Measurements from ENCODE around the gene RNF17. TPM values are rescaled to one million over a fixed set of nuclear protein-coding genes. Genes with fewer than 3 reads are reported as not detected.

The RNF17 gene
- total and polyA plus RNA-seq, 2 of the 8 experiments (the other 6 are each of a cell fraction or from before 2014, with no cell fraction given), result not detected

DNA sequence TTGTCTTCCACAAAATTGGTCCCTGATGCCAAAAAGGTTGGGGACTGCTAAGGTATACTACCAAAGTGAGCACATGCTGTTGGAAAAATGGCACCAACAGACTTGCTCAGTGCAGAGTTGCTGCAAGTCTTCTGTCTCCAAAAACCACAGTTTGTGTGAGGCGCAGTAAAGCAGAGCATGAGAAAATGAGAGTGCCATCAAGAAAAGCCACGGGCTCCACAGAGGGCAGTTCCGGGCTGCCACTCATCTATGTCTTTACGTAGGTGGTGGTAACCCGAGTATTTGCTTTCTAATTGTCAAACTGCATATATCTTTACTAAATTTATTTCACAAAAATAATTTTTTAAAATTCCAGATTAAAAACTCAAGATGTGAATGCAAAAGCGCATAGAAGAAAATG is 123.8 kb downstream of the RNF17 start (continued):
- TF ChIP-seq, protein P1, sequence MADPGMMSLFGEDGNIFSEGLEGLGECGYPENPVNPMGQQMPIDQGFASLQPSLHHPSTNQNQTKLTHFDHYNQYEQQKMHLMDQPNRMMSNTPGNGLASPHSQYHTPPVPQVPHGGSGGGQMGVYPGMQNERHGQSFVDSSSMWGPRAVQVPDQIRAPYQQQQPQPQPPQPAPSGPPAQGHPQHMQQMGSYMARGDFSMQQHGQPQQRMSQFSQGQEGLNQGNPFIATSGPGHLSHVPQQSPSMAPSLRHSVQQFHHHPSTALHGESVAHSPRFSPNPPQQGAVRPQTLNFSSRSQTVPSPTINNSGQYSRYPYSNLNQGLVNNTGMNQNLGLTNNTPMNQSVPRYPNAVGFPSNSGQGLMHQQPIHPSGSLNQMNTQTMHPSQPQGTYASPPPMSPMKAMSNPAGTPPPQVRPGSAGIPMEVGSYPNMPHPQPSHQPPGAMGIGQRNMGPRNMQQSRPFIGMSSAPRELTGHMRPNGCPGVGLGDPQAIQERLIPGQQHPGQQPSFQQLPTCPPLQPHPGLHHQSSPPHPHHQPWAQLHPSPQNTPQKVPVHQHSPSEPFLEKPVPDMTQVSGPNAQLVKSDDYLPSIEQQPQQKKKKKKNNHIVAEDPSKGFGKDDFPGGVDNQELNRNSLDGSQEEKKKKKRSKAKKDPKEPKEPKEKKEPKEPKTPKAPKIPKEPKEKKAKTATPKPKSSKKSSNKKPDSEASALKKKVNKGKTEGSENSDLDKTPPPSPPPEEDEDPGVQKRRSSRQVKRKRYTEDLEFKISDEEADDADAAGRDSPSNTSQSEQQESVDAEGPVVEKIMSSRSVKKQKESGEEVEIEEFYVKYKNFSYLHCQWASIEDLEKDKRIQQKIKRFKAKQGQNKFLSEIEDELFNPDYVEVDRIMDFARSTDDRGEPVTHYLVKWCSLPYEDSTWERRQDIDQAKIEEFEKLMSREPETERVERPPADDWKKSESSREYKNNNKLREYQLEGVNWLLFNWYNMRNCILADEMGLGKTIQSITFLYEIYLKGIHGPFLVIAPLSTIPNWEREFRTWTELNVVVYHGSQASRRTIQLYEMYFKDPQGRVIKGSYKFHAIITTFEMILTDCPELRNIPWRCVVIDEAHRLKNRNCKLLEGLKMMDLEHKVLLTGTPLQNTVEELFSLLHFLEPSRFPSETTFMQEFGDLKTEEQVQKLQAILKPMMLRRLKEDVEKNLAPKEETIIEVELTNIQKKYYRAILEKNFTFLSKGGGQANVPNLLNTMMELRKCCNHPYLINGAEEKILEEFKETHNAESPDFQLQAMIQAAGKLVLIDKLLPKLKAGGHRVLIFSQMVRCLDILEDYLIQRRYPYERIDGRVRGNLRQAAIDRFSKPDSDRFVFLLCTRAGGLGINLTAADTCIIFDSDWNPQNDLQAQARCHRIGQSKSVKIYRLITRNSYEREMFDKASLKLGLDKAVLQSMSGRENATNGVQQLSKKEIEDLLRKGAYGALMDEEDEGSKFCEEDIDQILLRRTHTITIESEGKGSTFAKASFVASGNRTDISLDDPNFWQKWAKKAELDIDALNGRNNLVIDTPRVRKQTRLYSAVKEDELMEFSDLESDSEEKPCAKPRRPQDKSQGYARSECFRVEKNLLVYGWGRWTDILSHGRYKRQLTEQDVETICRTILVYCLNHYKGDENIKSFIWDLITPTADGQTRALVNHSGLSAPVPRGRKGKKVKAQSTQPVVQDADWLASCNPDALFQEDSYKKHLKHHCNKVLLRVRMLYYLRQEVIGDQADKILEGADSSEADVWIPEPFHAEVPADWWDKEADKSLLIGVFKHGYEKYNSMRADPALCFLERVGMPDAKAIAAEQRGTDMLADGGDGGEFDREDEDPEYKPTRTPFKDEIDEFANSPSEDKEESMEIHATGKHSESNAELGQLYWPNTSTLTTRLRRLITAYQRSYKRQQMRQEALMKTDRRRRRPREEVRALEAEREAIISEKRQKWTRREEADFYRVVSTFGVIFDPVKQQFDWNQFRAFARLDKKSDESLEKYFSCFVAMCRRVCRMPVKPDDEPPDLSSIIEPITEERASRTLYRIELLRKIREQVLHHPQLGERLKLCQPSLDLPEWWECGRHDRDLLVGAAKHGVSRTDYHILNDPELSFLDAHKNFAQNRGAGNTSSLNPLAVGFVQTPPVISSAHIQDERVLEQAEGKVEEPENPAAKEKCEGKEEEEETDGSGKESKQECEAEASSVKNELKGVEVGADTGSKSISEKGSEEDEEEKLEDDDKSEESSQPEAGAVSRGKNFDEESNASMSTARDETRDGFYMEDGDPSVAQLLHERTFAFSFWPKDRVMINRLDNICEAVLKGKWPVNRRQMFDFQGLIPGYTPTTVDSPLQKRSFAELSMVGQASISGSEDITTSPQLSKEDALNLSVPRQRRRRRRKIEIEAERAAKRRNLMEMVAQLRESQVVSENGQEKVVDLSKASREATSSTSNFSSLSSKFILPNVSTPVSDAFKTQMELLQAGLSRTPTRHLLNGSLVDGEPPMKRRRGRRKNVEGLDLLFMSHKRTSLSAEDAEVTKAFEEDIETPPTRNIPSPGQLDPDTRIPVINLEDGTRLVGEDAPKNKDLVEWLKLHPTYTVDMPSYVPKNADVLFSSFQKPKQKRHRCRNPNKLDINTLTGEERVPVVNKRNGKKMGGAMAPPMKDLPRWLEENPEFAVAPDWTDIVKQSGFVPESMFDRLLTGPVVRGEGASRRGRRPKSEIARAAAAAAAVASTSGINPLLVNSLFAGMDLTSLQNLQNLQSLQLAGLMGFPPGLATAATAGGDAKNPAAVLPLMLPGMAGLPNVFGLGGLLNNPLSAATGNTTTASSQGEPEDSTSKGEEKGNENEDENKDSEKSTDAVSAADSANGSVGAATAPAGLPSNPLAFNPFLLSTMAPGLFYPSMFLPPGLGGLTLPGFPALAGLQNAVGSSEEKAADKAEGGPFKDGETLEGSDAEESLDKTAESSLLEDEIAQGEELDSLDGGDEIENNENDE (IDR thresholded peaks at IDR 0.05; ENCODE audit: insufficient replicate concordance, low read length), result no peak
- TF ChIP-seq NANOG (IDR thresholded peaks at IDR 0.05; ENCODE audit: insufficient read depth, low read depth, low read length, poor library complexity, severe bottlenecking) (no peak), EZH2 (IDR thresholded peaks at IDR 0.05; ENCODE audit: low read depth, low read length, severe bottlenecking) (no peak), SIN3A (conservative IDR thresholded peaks at IDR 0.05 in 1 of 2, IDR thresholded peaks at IDR 0.05 in 1 of 2; ENCODE audit: low read depth in 1 of 2, low read length in 2 of 2) (no peak), GTF2F1 (IDR thresholded peaks at IDR 0.05; ENCODE audit: borderline replicate concordance, low read depth, low read length) (no peak), POLR2A (IDR thresholded peaks at IDR 0.05; ENCODE audit: control extremely low read depth in 1 of 2, low read depth in 2 of 2, low read length in 2 of 2) (no peak)
- TF ChIP-seq, protein P2, sequence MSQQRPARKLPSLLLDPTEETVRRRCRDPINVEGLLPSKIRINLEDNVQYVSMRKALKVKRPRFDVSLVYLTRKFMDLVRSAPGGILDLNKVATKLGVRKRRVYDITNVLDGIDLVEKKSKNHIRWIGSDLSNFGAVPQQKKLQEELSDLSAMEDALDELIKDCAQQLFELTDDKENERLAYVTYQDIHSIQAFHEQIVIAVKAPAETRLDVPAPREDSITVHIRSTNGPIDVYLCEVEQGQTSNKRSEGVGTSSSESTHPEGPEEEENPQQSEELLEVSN (IDR thresholded peaks at IDR 0.05), result no peak
